Retinal pigment epithelial cell (primary cell): Measurements from ENCODE around the gene SLC4A5.

Experiments
- DNase-seq: peaks from one replicate; pipeline ENCODE4 v3.0.0-alpha.2; 2010; ENCODE audit warnings: low read depth
- H3K4me3 ChIP-seq: 2 replicates; pipeline ENCODE4 v1.5.1; 2011; ENCODE audit warnings: mild to moderate bottlenecking, low read length, control low read depth, moderate library complexity
- TF ChIP-seq, protein P1 (sequence below): conservative IDR thresholded peaks from 2 replicates; pipeline ENCODE4 v1.5.1; 2011; ENCODE audit warnings: low read depth, low read length, control low read depth, inconsistent platforms

SLC4A5 gene, protein sequence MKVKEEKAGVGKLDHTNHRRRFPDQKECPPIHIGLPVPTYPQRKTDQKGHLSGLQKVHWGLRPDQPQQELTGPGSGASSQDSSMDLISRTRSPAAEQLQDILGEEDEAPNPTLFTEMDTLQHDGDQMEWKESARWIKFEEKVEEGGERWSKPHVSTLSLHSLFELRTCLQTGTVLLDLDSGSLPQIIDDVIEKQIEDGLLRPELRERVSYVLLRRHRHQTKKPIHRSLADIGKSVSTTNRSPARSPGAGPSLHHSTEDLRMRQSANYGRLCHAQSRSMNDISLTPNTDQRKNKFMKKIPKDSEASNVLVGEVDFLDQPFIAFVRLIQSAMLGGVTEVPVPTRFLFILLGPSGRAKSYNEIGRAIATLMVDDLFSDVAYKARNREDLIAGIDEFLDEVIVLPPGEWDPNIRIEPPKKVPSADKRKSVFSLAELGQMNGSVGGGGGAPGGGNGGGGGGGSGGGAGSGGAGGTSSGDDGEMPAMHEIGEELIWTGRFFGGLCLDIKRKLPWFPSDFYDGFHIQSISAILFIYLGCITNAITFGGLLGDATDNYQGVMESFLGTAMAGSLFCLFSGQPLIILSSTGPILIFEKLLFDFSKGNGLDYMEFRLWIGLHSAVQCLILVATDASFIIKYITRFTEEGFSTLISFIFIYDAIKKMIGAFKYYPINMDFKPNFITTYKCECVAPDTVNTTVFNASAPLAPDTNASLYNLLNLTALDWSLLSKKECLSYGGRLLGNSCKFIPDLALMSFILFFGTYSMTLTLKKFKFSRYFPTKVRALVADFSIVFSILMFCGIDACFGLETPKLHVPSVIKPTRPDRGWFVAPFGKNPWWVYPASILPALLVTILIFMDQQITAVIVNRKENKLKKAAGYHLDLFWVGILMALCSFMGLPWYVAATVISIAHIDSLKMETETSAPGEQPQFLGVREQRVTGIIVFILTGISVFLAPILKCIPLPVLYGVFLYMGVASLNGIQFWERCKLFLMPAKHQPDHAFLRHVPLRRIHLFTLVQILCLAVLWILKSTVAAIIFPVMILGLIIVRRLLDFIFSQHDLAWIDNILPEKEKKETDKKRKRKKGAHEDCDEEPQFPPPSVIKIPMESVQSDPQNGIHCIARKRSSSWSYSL

DNA sequence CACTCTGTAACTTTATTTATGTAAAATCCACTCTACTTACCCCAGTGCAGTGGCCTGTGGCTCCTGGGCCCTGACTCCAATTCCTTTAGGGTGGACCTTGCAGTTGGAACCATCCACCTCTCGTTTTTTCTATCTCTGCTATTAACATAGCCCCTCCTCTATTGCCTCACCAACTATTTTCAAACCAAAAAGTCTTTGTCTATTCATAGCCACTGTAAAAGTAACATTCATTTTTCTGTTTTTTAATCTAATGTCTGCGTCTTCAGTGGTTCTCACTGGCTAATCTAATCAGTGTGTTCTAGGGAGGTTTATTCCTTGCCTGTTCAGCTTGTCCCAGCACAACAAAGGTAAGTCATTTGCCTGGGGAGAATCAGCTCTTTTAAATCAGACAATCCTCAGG lies at the start of gene SLC4A5:
Gene SLC4A5, minus strand, starts transcription at position 101 of the 400 bp plus-strand sequence. CDS start 28,393 bp downstream, outside the sequence.
- no peak for DNase-seq
- TF ChIP-seq, protein P1, sequence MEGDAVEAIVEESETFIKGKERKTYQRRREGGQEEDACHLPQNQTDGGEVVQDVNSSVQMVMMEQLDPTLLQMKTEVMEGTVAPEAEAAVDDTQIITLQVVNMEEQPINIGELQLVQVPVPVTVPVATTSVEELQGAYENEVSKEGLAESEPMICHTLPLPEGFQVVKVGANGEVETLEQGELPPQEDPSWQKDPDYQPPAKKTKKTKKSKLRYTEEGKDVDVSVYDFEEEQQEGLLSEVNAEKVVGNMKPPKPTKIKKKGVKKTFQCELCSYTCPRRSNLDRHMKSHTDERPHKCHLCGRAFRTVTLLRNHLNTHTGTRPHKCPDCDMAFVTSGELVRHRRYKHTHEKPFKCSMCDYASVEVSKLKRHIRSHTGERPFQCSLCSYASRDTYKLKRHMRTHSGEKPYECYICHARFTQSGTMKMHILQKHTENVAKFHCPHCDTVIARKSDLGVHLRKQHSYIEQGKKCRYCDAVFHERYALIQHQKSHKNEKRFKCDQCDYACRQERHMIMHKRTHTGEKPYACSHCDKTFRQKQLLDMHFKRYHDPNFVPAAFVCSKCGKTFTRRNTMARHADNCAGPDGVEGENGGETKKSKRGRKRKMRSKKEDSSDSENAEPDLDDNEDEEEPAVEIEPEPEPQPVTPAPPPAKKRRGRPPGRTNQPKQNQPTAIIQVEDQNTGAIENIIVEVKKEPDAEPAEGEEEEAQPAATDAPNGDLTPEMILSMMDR = no peak
- no peak within 1 kb of the TSS for H3K4me3 ChIP-seq

DNA sequence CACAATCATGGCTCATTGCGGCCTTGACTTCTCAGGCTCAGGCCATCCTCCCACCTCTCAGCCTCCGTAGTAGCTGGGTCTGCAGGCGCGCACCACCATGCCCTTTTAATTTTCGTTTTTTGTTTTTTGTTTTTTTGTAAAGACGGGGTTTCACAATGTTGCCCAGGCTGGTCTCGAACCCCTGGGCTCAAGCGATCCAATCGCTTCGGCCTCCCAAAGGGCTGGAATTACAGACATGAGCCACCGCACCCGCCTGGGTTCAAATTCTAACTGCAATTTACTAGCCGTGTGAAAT lies 49.2 kb upstream of the SLC4A5 start:
- no peak for DNase-seq
- TF ChIP-seq, protein P1 = no peak
- no peak overlapping the region for H3K4me3 ChIP-seq

DNA sequence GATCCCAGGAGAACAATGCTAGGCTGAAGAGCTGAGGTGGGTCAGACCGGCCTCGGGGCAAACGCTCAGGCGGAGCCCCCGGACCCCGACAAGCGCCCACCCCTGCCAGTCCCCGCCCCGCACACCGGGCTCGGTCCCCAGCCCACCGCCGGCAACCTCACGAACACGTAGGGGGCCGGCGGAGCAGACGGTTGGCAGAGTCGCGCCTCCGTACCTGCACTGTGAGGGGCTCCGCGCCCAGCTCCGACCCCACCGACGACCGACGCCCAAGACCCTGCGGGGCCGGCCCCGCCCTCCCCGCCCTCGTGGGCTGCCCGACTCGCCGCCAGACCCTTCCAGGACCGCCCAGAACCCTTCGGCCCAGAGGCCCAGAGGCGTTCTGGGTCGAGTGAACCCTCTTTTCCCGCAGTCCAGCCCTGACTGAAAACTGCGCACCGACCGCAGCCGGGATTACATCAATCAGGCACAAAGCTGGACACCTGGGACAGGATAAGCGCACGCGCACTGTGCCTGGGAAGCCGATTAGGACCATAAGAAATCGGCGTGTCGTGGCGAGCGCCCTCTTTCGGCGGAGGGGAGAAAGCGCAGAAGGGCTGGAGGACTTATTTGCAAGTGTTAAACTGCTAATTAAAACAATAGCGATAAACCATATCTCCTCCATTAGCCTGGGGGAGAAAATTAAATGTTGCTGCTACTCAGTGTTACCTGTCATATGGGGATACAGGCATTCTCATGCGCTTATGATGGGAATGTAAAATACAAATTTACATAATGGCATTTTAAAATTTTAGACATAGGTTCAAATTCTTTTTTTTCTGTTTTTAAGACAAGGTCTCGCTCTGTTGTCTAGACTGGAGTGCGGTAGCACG lies 48.6 kb upstream of the SLC4A5 start:
- TF ChIP-seq, protein P1 = peak; percentile 99
- peak overlapping the region; percentile 77 for H3K4me3 ChIP-seq
- DNase-seq = peak; percentile 70

DNA sequence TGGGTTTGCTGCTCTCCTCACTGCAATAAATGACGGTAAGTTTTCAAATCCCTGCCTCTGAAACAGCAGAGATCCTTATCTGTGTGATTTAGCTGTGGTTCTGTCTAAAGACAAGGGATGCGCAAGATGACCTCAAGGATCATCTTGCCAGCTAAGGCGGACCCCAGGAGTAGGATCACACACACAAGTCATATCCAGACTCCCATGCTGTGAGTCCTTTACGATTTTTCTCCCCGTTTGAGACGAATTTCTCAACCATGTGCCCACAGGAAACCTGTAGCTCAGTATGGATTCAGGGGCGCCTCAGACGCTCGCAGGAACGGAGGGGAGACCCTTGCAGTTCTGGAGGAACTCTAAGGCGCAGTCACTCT lies 48.0 kb upstream of the SLC4A5 start:
- peak overlapping the region; percentile 77 for H3K4me3 ChIP-seq
- DNase-seq = no peak
- TF ChIP-seq, protein P1 = no peak

DNA sequence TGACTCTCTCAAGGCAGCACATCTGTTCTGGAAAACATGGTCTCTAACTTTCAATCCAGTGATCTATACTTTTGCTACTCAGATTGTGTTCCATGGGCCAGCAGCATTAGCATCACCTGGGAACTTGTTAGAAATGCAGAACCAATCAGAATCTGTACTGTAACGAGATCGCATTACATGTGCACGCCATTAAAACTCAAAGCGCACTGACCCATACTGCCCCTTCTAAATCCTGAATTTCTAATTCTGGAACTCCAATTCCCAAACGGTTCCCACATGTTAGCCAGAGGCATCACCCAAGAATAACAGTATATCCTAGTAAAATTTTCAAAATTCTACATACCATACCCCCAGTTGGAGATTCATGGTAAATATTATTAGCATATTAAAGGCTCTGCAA lies 47.4 kb upstream of the SLC4A5 start:
- peak overlapping the region; percentile 77 for H3K4me3 ChIP-seq
- no peak for DNase-seq
- TF ChIP-seq, protein P1 = no peak

DNA sequence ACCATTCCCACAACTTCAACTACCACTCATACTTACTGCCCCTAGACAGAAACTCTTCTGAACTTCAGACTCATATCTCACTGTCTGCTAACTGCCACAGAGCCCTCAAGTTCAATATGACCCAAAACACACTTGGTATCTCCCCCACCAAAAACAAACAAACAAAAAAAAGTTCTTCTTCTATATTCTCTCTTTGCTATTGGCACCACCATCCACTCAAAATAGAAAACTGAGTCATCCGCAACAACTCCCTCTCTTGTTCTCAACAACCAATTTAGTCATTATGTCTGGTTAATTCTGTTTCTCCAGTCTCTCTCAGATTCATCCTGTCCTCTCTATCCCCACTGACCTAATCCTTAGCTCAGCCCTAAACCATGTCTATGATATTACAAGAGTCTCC lies 44.1 kb upstream of the SLC4A5 start:
- H3K4me3 ChIP-seq = no peak overlapping the region
- no peak for DNase-seq
- TF ChIP-seq, protein P1 = no peak
